Measurements from ENCODE around the gene PRR20B.

DNA sequence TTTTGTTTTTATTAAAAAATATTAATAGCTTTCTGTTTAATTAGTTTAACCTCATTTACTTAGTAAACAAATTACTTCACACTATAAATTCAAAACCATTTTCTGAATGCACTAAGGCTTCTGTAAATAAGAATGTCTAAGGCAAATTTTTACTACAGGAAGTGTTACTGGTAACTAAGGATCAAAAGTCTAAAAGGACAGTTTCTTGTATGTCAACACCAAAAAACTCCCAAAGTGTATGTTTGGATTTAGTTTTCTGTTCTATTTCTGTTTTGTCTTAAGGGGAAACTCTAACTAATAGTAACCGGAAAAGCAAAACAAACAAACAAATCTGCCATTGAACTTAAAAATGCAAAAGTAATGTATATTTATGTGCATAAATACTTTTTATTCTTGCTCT is 44.4 kb downstream of the PRR20B start:
- TF ChIP-seq EZH2 (IDR thresholded peaks at IDR 0.05; ENCODE audit: insufficient read depth, poor library complexity, severe bottlenecking): no peak
- TF ChIP-seq EZH2phosphoT487 (IDR thresholded peaks at IDR 0.05; ENCODE audit: insufficient read depth, low read depth): no peak
